ENCODE measurements around the gene METTL9. TPM values are rescaled to one million over a fixed set of nuclear protein-coding genes. Genes with fewer than 3 reads are reported as not detected.

Gene METTL9
- total RNA-seq, 2 experiments from 2014 or later: 120 to 121 TPM

- BruUV-seq (replicated peaks): no TSS peak
- DNase-seq (ENCODE audit: low spot score): no peak
- no peaks in the 10 kb centered on the region for H3K9me2 ChIP-seq (ENCODE audit: insufficient read depth, low read length)
- H3K4me3 ChIP-seq (ENCODE audit: low read depth, low read length, poor library complexity, severe bottlenecking): no peak overlapping the region
- TF ChIP-seq CTCF (conservative IDR thresholded peaks at IDR 0.05; ENCODE audit: low read length) (no peak), EZH2phosphoT487 (IDR thresholded peaks at IDR 0.05; ENCODE audit: borderline replicate concordance, low read depth, low read length) (no peak)
- peaks cover 37% of the 10 kb centered on the region for H3K36me3 ChIP-seq (ENCODE audit: insufficient read depth, low read length)
- H3K79me2 ChIP-seq (ENCODE audit: insufficient read depth, low read depth, low read length): peaks cover 81% of the 10 kb centered on the region
- intact Hi-C loops (cut with micrococcal nuclease; ENCODE audit: unreplicated experiment): no loop called here
- no peaks in the 10 kb centered on the region for H3K9me3 ChIP-seq (ENCODE audit: low read length)
- H3K4me1 ChIP-seq (ENCODE audit: insufficient read depth, low read length, poor library complexity, severe bottlenecking): peaks cover 48% of the 10 kb centered on the region
- H3K27ac ChIP-seq (ENCODE audit: low read depth, low read length, poor library complexity, severe bottlenecking): no peak overlapping the region
- CTCF ChIA-PET (ENCODE audit: unreplicated experiment): no interaction called here
- POLR2A ChIA-PET: interaction anchor here (0.8 to 1.5 kb wide), 3 partner anchors 14 to 16 kb away, joined by 3 to 4 read pairs (median 3); no protein-coding TSS in a partner anchor
- peaks cover 31% of the 10 kb centered on the region; the same call in 1 of the 2 replicates for H4K20me1 ChIP-seq (ENCODE audit: insufficient read depth, low read length)
- peak overlapping the region; percentile 10; the same call in 1 of the 2 replicates for H3K4me2 ChIP-seq (ENCODE audit: low read length)
- no peak overlapping the region for H2AFZ ChIP-seq (ENCODE audit: low read length)
These were observed 11.8 kb downstream of the METTL9 start for GRCh38 chr16:21611198-21611555.

DNA sequence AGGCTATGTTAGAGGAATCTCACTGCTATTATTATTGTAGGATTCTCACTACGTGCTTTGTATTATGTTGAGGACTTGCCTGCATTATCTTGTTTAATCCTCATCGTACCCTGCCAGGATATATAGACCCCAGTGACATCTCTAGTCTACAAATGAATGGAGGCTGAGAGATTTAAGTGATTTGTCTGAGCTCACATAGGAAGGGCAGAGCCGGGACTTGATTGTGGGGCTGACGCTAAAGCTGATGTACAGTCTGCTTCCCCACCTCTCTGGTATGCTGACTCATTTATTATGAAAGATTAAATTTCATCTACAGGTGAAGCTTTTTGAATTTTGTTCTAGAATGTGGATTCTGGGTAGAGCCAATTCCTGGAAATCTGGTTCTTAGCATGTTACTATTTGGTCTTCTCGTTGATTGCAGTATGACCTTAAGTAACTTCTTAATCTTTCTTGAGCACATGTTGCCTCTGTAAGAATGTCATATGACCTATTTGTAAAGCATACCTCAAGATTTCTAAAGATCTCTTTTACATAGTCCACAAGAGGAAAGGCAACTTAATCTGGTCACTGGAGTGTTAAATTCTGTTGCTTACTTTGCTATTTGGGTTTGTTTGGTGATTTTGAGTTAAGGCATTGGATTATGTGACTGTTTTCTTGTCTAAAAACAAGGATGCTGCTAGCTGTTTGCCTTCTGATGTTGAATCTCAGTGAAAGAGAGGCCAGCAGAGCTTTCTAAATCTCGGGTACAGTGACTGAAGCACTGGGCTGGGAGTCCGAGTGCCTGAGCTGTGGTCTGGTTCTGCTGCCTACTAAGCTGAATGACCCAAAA lies 12.4 kb downstream of the METTL9 start:
- Histone ChIP-seq H3K4me1 (ENCODE audit: insufficient read depth, low read length, poor library complexity, severe bottlenecking) (peaks cover 52% of the 10 kb centered on the region), H4K20me1 (ENCODE audit: insufficient read depth, low read length) (peaks cover 31% of the 10 kb centered on the region; the same call in 1 of the 2 replicates)

More for the DNA sequence above, 12.4 kb downstream of the METTL9 start:
- no peaks in the 10 kb centered on the region for H3K9me2 ChIP-seq (ENCODE audit: insufficient read depth, low read length)
- peaks cover 81% of the 10 kb centered on the region for H3K79me2 ChIP-seq (ENCODE audit: insufficient read depth, low read depth, low read length)
- TF ChIP-seq CTCF (conservative IDR thresholded peaks at IDR 0.05; ENCODE audit: low read length) (no peak), EZH2phosphoT487 (IDR thresholded peaks at IDR 0.05; ENCODE audit: borderline replicate concordance, low read depth, low read length) (no peak)
- no peak overlapping the region for H3K4me3 ChIP-seq (ENCODE audit: low read depth, low read length, poor library complexity, severe bottlenecking)
- no TSS peak for BruUV-seq (replicated peaks)
- POLR2A ChIA-PET: interaction anchor here (0.5 to 1.5 kb wide), 4 partner anchors 13 to 19 kb away, joined by 3 to 4 read pairs (median 3); no protein-coding TSS in a partner anchor
- no peak overlapping the region for H3K27ac ChIP-seq (ENCODE audit: low read depth, low read length, poor library complexity, severe bottlenecking)
- H3K4me2 ChIP-seq (ENCODE audit: low read length): peak overlapping the region; percentile 10; the same call in 1 of the 2 replicates
- DNase-seq (ENCODE audit: low spot score): no peak
- intact Hi-C loops (cut with micrococcal nuclease; ENCODE audit: unreplicated experiment): no loop called here
- no peak overlapping the region for H2AFZ ChIP-seq (ENCODE audit: low read length)
- CTCF ChIA-PET (ENCODE audit: unreplicated experiment): no interaction called here
- H3K36me3 ChIP-seq (ENCODE audit: insufficient read depth, low read length): peaks cover 43% of the 10 kb centered on the region
- no peaks in the 10 kb centered on the region for H3K9me3 ChIP-seq (ENCODE audit: low read length)
